Right atrium auricular region (tissue), 2 donors: Measurements from ENCODE around the gene GRIN3A. TPM values are rescaled to one million over a fixed set of nuclear protein-coding genes. Genes with fewer than 3 reads are reported as not detected.

Experiments used
- DNase-seq: peaks from one replicate; pipeline ENCODE4 v3.0.0-alpha.2; 2019; ENCODE audit warnings: low spot score
- H3K27ac ChIP-seq, 2 donors: fragments of 200-600 bp; sonication (generic); 1 replicate in 1 of 2; 2 replicates in 1 of 2; pipeline ENCODE4 v1.5.1; 2016 to 2019
- H3K27me3 ChIP-seq, 2 donors: fragments of 200-600 bp; sonication (generic); one replicate each; pipeline versions ENCODE4 v1.5.1 to v1.6.0; 2017 to 2019
- H3K36me3 ChIP-seq: fragments of 200-600 bp; sonication (generic); one replicate; pipeline ENCODE4 v1.5.1; 2016
- H3K4me1 ChIP-seq, 2 donors: fragments of 200-600 bp; sonication (generic); one replicate each; pipeline versions ENCODE4 v1.5.1 to v1.6.0; 2017 to 2019
- H3K4me3 ChIP-seq, 2 donors: fragments of 200-600 bp; sonication (generic); 1 replicate in 1 of 2; 2 replicates in 1 of 2; pipeline ENCODE4 v1.5.1; 2017 to 2019; ENCODE audit warnings: mild to moderate bottlenecking in 1 of 2, moderate library complexity in 1 of 2
- H3K9me3 ChIP-seq, 2 donors: fragments of 200-600 bp; sonication (generic); one replicate each; pipeline ENCODE4 v1.5.1; 2019
- CTCF ChIP-seq, 2 donors: fragments of 200-600 bp; sonication (generic); IDR thresholded peaks; one replicate each; pipeline ENCODE4 v1.5.1; 2019; ENCODE audit warnings: antibody characterized with exemption in 2 of 2
- total RNA-seq, 2 donors: library from RNA; depleted of rRNA; stranded (reverse); fragments of >200 nt; gene quantifications; one replicate each; pipeline ENCODE4 v1.1.0, GENCODE V29; 2016

The GRIN3A gene
- total RNA-seq, 2 donors from 2014 or later, result 0.44 TPM; not detected in 1

GRCh38 chr9:101671567-101671966 lies 66.9 kb downstream of the GRIN3A start:
- no peak for TF ChIP-seq CTCF (IDR thresholded peaks at IDR 0.05)
- no peak overlapping the region for H3K4me3 ChIP-seq
- H3K27ac ChIP-seq, result no peak overlapping the region
- H3K4me1 ChIP-seq, result no peaks in the 10 kb centered on the region
- H3K9me3 ChIP-seq, result no peaks in the 10 kb centered on the region
- no peaks in the 10 kb centered on the region for H3K27me3 ChIP-seq
- no peaks in the 10 kb centered on the region for H3K36me3 ChIP-seq
- DNase-seq, result no peak

GRCh38 chr9:101668421-101668820 lies 70.0 kb downstream of the GRIN3A start:
- H3K27me3 ChIP-seq, result no peaks in the 10 kb centered on the region
- no peaks in the 10 kb centered on the region for H3K36me3 ChIP-seq
- H3K4me1 ChIP-seq, result no peaks in the 10 kb centered on the region
- TF ChIP-seq CTCF (IDR thresholded peaks at IDR 0.05), result no peak
- H3K9me3 ChIP-seq, result no peaks in the 10 kb centered on the region
- DNase-seq, result no peak
- no peak overlapping the region for H3K27ac ChIP-seq
- H3K4me3 ChIP-seq, result no peak overlapping the region

- Histone ChIP-seq H3K27me3 (no peaks in the 10 kb centered on the region), H3K4me1 (no peaks in the 10 kb centered on the region), H3K9me3 (no peaks in the 10 kb centered on the region), H3K4me3 (no peak overlapping the region), H3K36me3 (no peaks in the 10 kb centered on the region), H3K27ac (no peak overlapping the region)
- no peak for TF ChIP-seq CTCF (IDR thresholded peaks at IDR 0.05)
- no peak for DNase-seq
These were observed 74.0 kb downstream of the GRIN3A start for GRCh38 chr9:101664453-101664852.

GRCh38 chr9:101652601-101653175 lies 85.8 kb downstream of the GRIN3A start:
- no peak overlapping the region for H3K4me3 ChIP-seq
- H3K36me3 ChIP-seq, result no peaks in the 10 kb centered on the region
- DNase-seq, result no peak
- TF ChIP-seq CTCF (IDR thresholded peaks at IDR 0.05), result no peak
- H3K27me3 ChIP-seq, result no peaks in the 10 kb centered on the region
- no peaks in the 10 kb centered on the region for H3K4me1 ChIP-seq
- H3K9me3 ChIP-seq, result no peaks in the 10 kb centered on the region
- no peak overlapping the region for H3K27ac ChIP-seq

DNA sequence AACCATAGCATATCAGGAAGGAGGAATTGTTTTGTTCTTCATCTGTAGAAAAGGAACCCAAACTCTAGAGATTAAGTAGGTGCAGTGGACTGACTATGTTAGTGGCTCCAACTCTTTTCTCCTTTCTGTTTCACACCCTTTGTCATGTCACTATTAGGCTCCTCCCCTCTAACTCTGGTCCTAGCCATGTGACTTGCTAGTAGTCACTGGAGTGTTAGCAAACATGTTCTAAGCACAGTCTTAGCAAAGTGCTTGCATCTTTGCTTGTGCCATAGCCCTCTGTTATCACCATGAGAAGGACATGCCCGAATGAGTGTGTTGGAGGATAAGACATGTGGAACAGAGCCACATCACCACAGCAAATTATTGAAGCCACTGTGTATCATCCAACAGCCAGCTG lies 88.3 kb downstream of the GRIN3A start:
- Histone ChIP-seq H3K27me3 (no peaks in the 10 kb centered on the region), H3K27ac (no peak overlapping the region), H3K9me3 (no peaks in the 10 kb centered on the region), H3K36me3 (no peaks in the 10 kb centered on the region), H3K4me1 (no peaks in the 10 kb centered on the region), H3K4me3 (no peak overlapping the region)
- DNase-seq, result no peak
- no peak for TF ChIP-seq CTCF (IDR thresholded peaks at IDR 0.05)

DNA sequence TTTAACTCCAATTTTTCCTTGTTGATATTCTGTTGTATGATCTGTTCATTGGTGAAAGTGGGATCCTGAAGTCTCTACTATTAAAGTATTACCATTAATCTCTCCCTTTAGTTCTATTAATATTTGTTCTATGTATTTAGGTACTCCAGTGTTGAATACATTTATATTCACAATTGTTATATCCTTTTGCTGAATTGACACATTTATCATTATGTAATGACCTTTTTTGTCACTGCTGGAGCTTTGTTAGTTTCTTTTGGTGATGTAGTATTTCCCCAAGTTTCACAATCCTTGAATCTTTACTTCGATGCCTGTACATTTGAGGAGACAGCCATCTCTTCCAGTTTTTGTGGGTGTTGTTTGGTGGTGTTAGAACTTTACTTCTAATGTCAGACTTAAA lies 90.0 kb downstream of the GRIN3A start:
- no peak for DNase-seq
- no peak overlapping the region for H3K4me3 ChIP-seq

More for the DNA sequence above, 90.0 kb downstream of the GRIN3A start:
- H3K4me1 ChIP-seq, result no peaks in the 10 kb centered on the region
- no peak overlapping the region for H3K27ac ChIP-seq
- TF ChIP-seq CTCF (IDR thresholded peaks at IDR 0.05), result no peak
- no peaks in the 10 kb centered on the region for H3K9me3 ChIP-seq
- H3K36me3 ChIP-seq, result no peaks in the 10 kb centered on the region
- H3K27me3 ChIP-seq, result no peaks in the 10 kb centered on the region
